NCI-H2196 treated with DMSO at 0.1 percent for 48 hours (cell line): ENCODE data around the gene CNTROB.

ENCODE experiments used
- DNase-seq: peaks from one replicate; lab custom pipeline; 2025; ENCODE audit not compliant: unreplicated experiment; lab: John Stamatoyannopoulos, UW

Gene CNTROB

GRCh38 chr17:7903154-7904103 is 28.6 kb upstream of the CNTROB start:
- no peak for DNase-seq

GRCh38 chr17:7909089-7909488 is 22.9 kb upstream of the CNTROB start:
- no peak for DNase-seq

GRCh38 chr17:7910281-7910680 is 21.7 kb upstream of the CNTROB start:
- no peak for DNase-seq

GRCh38 chr17:7910711-7911110 is 21.3 kb upstream of the CNTROB start:
- DNase-seq = no peak

- DNase-seq = no peak
Measured at GRCh38 chr17:7911116-7911515, 20.9 kb upstream of the CNTROB start.

GRCh38 chr17:7912927-7913524 is 19.0 kb upstream of the CNTROB start:
- DNase-seq = no peak

- DNase-seq = no peak
Measured at GRCh38 chr17:7915179-7915610, 16.8 kb upstream of the CNTROB start.

GRCh38 chr17:7915611-7916384 is 16.2 kb upstream of the CNTROB start, which contains the start of gene RNF227:
RNF227 (minus strand) TSS chr17:7916289; CDS start chr17:7916195, 94 bp downstream.
- peak; percentile 80 for DNase-seq

- no peak for DNase-seq
Measured at GRCh38 chr17:7916385-7916682, 15.7 kb upstream of the CNTROB start.

- DNase-seq = no peak
Measured at GRCh38 chr17:7916808-7917207, 15.2 kb upstream of the CNTROB start.

- DNase-seq = no peak
Measured at GRCh38 chr17:7922269-7922844, 9.6 kb upstream of the CNTROB start.

- DNase-seq = peak; percentile 38
Measured at GRCh38 chr17:7922845-7923628, 9.0 kb upstream of the CNTROB start.

- DNase-seq = no peak
Measured at GRCh38 chr17:7927596-7927995, 4.4 kb upstream of the CNTROB start.

GRCh38 chr17:7929158-7930023 is 2.6 kb upstream of the CNTROB start, which contains the start of gene KCNAB3:
KCNAB3 (minus strand) TSS chr17:7929856; CDS start chr17:7929435, 421 bp downstream.
- no peak for DNase-seq

GRCh38 chr17:7930841-7931631 is 970 bp upstream of the CNTROB start:
- DNase-seq = no peak

GRCh38 chr17:7932483-7932891 is 481 bp downstream of the CNTROB start:
- no peak for DNase-seq

- no peak for DNase-seq
Measured at GRCh38 chr17:7932949-7933348, 943 bp downstream of the CNTROB start.

GRCh38 chr17:7935859-7936258 is 3.9 kb downstream of the CNTROB start:
- no peak for DNase-seq

GRCh38 chr17:7940034-7940433 is 8.0 kb downstream of the CNTROB start:
- no peak for DNase-seq
